SK-N-SH (cell line): ENCODE data around the gene CDC27. TPM values are rescaled to one million over a fixed set of nuclear protein-coding genes. Genes with fewer than 3 reads are reported as not detected.

Experiments
- CHD2 ChIP-seq: fragments of 150-350 bp; IDR thresholded peaks from 2 replicates; pipeline ENCODE4 v1.6.1; 2018; ENCODE audit warnings: low read length; ENCODE audit not compliant: partially characterized antibody
- ELF1 ChIP-seq: IDR thresholded peaks from 2 replicates; pipeline ENCODE4 v1.4.0; 2012
- EP300 ChIP-seq, 2 experiments: IDR thresholded peaks; 2 replicates each; pipeline versions ENCODE4 v1.4.0 to v1.6.1; 2012; ENCODE audit warnings: borderline replicate concordance in 1 of 2, low read depth in 1 of 2, low read length in 1 of 2
- EZH2phosphoT487 ChIP-seq: fragments of 200-600 bp; sonication (generic); IDR thresholded peaks from 2 replicates; pipeline ENCODE4 v1.6.1; 2017; ENCODE audit warnings: low read depth, mixed run types, mild to moderate bottlenecking, antibody characterized with exemption, moderate library complexity, borderline replicate concordance
- FOXJ3 ChIP-seq: sonication (generic); formaldehyde crosslinking; IDR thresholded peaks from 2 replicates; pipeline ENCODE4 v1.5.1; 2020; ENCODE audit warnings: mild to moderate bottlenecking, missing genetic modification reagents
- FOXM1 ChIP-seq: IDR thresholded peaks from 2 replicates; pipeline ENCODE4 v1.4.0; 2012; ENCODE audit warnings: low read depth, mild to moderate bottlenecking
- GABPA ChIP-seq: IDR thresholded peaks from 2 replicates; pipeline ENCODE4 v1.4.0; 2012; ENCODE audit warnings: low read depth, mild to moderate bottlenecking
- GATA2 ChIP-seq: sonication (generic); formaldehyde crosslinking; IDR thresholded peaks from 2 replicates; pipeline ENCODE4 v1.5.0; 2020; ENCODE audit warnings: mild to moderate bottlenecking, missing genetic modification reagents
- JUND ChIP-seq: IDR thresholded peaks from 2 replicates; pipeline ENCODE4 v1.4.0; 2012
- MXI1 ChIP-seq: IDR thresholded peaks from 2 replicates; pipeline ENCODE4 v1.6.1; 2012; ENCODE audit warnings: mild to moderate bottlenecking, low read depth, low read length, improper control_type of control experiment
- NRF1 ChIP-seq: IDR thresholded peaks from 2 replicates; pipeline ENCODE4 v1.6.1; 2012; ENCODE audit warnings: low read depth, mild to moderate bottlenecking, low read length
- RAD21 ChIP-seq: IDR thresholded peaks from 2 replicates; pipeline ENCODE4 v1.6.1; 2012; ENCODE audit warnings: mild to moderate bottlenecking, low read length
- RCOR1 ChIP-seq: fragments of 150-350 bp; IDR thresholded peaks from 2 replicates; pipeline ENCODE4 v1.6.1; 2017; ENCODE audit warnings: antibody characterized with exemption, low read length
- RFX5 ChIP-seq: IDR thresholded peaks from 2 replicates; pipeline ENCODE4 v1.6.1; 2012; ENCODE audit warnings: mild to moderate bottlenecking, improper control_type of control experiment, low read length
- YY1 ChIP-seq: IDR thresholded peaks from 2 replicates; pipeline ENCODE4 v1.4.0; 2012; ENCODE audit warnings: low read depth, mild to moderate bottlenecking
- polyA plus RNA-seq, 3 experiments: library from polyadenylated mRNA; depleted of rRNA; stranded (reverse); fragments of >200 nt; gene quantifications; 2 replicates each; pipeline ENCODE4 v1.2.3, GENCODE V29; 2012
- TF ChIP-seq, protein P1 (sequence below): fragments of 200-600 bp; sonication (generic); IDR thresholded peaks from 2 replicates; pipeline ENCODE4 v1.6.1; 2017; ENCODE audit warnings: antibody characterized with exemption, mild to moderate bottlenecking, moderate library complexity
- TF ChIP-seq, protein P2 (sequence below): IDR thresholded peaks from 2 replicates; pipeline ENCODE4 v1.4.0; 2012; ENCODE audit warnings: low read depth
- TF ChIP-seq, protein P3 (sequence below): IDR thresholded peaks from 2 replicates; pipeline ENCODE4 v1.6.1; 2012; ENCODE audit warnings: mild to moderate bottlenecking, low read depth, low read length, moderate library complexity
- TF ChIP-seq, protein P4 (sequence below): fragments of 150-350 bp; IDR thresholded peaks from 2 replicates; pipeline ENCODE4 v1.6.1; 2017; ENCODE audit warnings: antibody characterized with exemption, low read length, low read depth, borderline replicate concordance
- TF ChIP-seq, protein P5 (sequence below): IDR thresholded peaks from 2 replicates; pipeline ENCODE4; 2012
- TF ChIP-seq, protein P6 (sequence below): fragments of 150-350 bp; IDR thresholded peaks from 2 replicates; pipeline ENCODE4 v1.6.1; 2016; ENCODE audit warnings: mild to moderate bottlenecking, low read depth, low read length
- TF ChIP-seq, protein P7 (sequence below): IDR thresholded peaks from 2 replicates; pipeline ENCODE4 v1.4.0; 2012; ENCODE audit warnings: low read depth, borderline replicate concordance

The CDC27 gene
- polyA plus RNA-seq, 1 of the 3 experiments (the other 2 are of a cell fraction): 44.3 TPM

DNA sequence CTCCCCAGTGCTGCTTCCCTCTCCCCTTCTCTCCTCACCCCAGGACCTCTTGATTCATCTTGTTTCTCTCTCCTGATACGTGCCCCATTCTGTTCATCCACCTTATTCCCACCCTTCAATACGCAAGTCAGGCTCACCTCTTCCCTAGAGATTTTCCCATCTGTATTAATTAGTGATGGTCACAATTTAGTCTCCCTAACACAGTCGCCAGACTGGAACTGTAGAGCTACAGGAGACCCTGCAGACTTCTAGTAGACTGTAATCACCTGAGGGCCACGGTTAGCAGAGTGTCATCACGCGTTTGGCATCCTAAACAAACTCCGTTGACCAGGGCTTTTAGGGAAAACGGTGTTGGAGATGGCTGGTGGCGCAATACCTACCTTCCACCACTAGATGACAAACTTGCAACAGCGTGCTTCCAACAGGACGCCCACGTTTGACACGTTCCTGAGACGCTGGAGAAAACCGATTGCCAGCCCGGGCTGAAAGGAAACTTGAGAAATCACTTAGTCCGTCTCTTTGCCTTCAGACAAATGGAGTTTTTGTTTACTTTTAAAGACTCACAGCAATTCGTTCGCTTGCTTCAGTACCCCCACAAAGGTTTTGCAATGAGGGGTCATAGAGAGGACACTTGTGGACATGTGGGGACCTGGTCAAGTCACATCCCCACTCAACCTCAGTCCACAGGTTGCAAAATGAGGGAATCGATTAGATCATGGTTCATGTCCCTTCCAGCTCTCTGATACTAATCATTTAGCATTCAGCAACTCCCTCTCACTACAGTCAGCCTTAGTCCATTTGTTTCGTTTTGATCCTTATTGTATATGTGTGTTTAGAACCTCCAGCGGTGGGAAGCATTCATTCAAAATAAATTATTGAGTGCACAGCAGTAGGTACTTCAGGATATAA is 40.7 kb upstream of the CDC27 start (continued):
- TF ChIP-seq, protein P1, sequence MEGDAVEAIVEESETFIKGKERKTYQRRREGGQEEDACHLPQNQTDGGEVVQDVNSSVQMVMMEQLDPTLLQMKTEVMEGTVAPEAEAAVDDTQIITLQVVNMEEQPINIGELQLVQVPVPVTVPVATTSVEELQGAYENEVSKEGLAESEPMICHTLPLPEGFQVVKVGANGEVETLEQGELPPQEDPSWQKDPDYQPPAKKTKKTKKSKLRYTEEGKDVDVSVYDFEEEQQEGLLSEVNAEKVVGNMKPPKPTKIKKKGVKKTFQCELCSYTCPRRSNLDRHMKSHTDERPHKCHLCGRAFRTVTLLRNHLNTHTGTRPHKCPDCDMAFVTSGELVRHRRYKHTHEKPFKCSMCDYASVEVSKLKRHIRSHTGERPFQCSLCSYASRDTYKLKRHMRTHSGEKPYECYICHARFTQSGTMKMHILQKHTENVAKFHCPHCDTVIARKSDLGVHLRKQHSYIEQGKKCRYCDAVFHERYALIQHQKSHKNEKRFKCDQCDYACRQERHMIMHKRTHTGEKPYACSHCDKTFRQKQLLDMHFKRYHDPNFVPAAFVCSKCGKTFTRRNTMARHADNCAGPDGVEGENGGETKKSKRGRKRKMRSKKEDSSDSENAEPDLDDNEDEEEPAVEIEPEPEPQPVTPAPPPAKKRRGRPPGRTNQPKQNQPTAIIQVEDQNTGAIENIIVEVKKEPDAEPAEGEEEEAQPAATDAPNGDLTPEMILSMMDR: peak; percentile 100
- TF ChIP-seq FOXJ3 (CRISPR knock-in tag): no peak
- TF ChIP-seq CHD2: peak; percentile 57
- TF ChIP-seq ELF1: no peak
- TF ChIP-seq MXI1: peak; percentile 87
- TF ChIP-seq RAD21: peak; percentile 100
- TF ChIP-seq RFX5: peak; percentile 78
- TF ChIP-seq, protein P2, sequence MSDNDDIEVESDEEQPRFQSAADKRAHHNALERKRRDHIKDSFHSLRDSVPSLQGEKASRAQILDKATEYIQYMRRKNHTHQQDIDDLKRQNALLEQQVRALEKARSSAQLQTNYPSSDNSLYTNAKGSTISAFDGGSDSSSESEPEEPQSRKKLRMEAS: peak; percentile 94
- TF ChIP-seq, protein P3, sequence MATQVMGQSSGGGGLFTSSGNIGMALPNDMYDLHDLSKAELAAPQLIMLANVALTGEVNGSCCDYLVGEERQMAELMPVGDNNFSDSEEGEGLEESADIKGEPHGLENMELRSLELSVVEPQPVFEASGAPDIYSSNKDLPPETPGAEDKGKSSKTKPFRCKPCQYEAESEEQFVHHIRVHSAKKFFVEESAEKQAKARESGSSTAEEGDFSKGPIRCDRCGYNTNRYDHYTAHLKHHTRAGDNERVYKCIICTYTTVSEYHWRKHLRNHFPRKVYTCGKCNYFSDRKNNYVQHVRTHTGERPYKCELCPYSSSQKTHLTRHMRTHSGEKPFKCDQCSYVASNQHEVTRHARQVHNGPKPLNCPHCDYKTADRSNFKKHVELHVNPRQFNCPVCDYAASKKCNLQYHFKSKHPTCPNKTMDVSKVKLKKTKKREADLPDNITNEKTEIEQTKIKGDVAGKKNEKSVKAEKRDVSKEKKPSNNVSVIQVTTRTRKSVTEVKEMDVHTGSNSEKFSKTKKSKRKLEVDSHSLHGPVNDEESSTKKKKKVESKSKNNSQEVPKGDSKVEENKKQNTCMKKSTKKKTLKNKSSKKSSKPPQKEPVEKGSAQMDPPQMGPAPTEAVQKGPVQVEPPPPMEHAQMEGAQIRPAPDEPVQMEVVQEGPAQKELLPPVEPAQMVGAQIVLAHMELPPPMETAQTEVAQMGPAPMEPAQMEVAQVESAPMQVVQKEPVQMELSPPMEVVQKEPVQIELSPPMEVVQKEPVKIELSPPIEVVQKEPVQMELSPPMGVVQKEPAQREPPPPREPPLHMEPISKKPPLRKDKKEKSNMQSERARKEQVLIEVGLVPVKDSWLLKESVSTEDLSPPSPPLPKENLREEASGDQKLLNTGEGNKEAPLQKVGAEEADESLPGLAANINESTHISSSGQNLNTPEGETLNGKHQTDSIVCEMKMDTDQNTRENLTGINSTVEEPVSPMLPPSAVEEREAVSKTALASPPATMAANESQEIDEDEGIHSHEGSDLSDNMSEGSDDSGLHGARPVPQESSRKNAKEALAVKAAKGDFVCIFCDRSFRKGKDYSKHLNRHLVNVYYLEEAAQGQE: peak; percentile 53; the same call in 1 of the 2 replicates
- TF ChIP-seq EP300 (IDR thresholded peaks at IDR 0.05; ENCODE audit: borderline replicate concordance in 1 of 2, low read depth in 1 of 2, low read length in 1 of 2): peak in 1 of 2 experiments; percentile 48; a peak in 1 of 4 replicates
- TF ChIP-seq GABPA: no peak
- no peak for TF ChIP-seq JUND
- no peak for TF ChIP-seq GATA2 (CRISPR knock-in tag)
- TF ChIP-seq, protein P4, sequence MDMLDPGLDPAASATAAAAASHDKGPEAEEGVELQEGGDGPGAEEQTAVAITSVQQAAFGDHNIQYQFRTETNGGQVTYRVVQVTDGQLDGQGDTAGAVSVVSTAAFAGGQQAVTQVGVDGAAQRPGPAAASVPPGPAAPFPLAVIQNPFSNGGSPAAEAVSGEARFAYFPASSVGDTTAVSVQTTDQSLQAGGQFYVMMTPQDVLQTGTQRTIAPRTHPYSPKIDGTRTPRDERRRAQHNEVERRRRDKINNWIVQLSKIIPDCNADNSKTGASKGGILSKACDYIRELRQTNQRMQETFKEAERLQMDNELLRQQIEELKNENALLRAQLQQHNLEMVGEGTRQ: no peak
- TF ChIP-seq, protein P5, sequence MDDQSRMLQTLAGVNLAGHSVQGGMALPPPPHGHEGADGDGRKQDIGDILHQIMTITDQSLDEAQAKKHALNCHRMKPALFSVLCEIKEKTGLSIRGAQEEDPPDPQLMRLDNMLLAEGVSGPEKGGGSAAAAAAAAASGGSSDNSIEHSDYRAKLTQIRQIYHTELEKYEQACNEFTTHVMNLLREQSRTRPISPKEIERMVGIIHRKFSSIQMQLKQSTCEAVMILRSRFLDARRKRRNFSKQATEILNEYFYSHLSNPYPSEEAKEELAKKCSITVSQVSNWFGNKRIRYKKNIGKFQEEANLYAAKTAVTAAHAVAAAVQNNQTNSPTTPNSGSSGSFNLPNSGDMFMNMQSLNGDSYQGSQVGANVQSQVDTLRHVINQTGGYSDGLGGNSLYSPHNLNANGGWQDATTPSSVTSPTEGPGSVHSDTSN: no peak; the same call in 1 of the 2 replicates
- TF ChIP-seq RCOR1: peak; percentile 68; the same call in 1 of the 2 replicates
- TF ChIP-seq FOXM1: no peak
- peak; percentile 37; the same call in 1 of the 2 replicates for TF ChIP-seq NRF1
- TF ChIP-seq, protein P6, sequence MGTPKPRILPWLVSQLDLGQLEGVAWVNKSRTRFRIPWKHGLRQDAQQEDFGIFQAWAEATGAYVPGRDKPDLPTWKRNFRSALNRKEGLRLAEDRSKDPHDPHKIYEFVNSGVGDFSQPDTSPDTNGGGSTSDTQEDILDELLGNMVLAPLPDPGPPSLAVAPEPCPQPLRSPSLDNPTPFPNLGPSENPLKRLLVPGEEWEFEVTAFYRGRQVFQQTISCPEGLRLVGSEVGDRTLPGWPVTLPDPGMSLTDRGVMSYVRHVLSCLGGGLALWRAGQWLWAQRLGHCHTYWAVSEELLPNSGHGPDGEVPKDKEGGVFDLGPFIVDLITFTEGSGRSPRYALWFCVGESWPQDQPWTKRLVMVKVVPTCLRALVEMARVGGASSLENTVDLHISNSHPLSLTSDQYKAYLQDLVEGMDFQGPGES: no peak
- TF ChIP-seq EZH2phosphoT487: no peak
- TF ChIP-seq YY1: no peak
- TF ChIP-seq, protein P7, sequence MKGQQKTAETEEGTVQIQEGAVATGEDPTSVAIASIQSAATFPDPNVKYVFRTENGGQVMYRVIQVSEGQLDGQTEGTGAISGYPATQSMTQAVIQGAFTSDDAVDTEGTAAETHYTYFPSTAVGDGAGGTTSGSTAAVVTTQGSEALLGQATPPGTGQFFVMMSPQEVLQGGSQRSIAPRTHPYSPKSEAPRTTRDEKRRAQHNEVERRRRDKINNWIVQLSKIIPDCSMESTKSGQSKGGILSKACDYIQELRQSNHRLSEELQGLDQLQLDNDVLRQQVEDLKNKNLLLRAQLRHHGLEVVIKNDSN: no peak
